ENCODE measurements around the gene OR6M1.

DNA sequence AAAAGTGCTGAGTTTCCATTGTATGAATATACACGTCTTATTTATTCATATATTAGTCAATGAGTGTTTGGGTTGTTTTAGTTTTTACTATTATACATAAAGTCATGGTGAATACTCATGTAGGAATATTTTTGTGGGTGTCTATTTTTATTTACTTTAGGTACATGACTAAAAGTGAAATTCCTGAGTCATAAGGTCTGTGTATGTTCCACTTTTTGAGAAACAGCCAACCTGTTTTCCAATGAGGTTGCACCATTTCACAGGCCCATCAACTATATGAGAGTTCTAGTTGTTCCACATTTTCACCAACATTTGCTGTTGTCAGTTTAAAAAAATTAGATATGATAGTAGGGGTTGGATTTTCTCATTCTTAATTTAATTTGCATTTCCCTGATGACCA lies 45.3 kb downstream of the OR6M1 start:
- TF ChIP-seq POLR2A (IDR thresholded peaks at IDR 0.05), result no peak
- TF ChIP-seq, protein P1, sequence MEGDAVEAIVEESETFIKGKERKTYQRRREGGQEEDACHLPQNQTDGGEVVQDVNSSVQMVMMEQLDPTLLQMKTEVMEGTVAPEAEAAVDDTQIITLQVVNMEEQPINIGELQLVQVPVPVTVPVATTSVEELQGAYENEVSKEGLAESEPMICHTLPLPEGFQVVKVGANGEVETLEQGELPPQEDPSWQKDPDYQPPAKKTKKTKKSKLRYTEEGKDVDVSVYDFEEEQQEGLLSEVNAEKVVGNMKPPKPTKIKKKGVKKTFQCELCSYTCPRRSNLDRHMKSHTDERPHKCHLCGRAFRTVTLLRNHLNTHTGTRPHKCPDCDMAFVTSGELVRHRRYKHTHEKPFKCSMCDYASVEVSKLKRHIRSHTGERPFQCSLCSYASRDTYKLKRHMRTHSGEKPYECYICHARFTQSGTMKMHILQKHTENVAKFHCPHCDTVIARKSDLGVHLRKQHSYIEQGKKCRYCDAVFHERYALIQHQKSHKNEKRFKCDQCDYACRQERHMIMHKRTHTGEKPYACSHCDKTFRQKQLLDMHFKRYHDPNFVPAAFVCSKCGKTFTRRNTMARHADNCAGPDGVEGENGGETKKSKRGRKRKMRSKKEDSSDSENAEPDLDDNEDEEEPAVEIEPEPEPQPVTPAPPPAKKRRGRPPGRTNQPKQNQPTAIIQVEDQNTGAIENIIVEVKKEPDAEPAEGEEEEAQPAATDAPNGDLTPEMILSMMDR (IDR thresholded peaks at IDR 0.05), result no peak
- no peak for TF ChIP-seq EP300 (IDR thresholded peaks at IDR 0.05)
- no peak for TF ChIP-seq POLR2AphosphoS5 (IDR thresholded peaks at IDR 0.05)
